DND-41 (cell line): ENCODE data around the gene KCNIP4.
A peak's percentile ranks its signal among the peaks of the same experiment; 100 is the strongest.

Experiments
- ATAC-seq: fragments of 200-7000 bp; cut with Tn5 transposase; 3 replicates; pipeline ENCODE4 v1.9.1; 2021; ENCODE audit warnings: low read depth; ENCODE audit not compliant: insufficient read depth
- DNase-seq: peaks from one replicate; pipeline ENCODE4 v3.0.0-alpha.2; 2020
- H2AFZ ChIP-seq: 2 replicates; pipeline ENCODE4 v1.6.0; 2012; ENCODE audit warnings: low read depth, low read length
- H3K27ac ChIP-seq: 2 replicates; pipeline ENCODE4 v1.5.1; 2012; ENCODE audit warnings: low read length, inconsistent platforms
- H3K27me3 ChIP-seq: fragments of 200-600 bp; sonication (generic); 2 replicates; pipeline ENCODE4 v1.6.0; 2012; ENCODE audit warnings: low read length, mild to moderate bottlenecking, inconsistent platforms; ENCODE audit not compliant: insufficient read depth, poor library complexity
- H3K36me3 ChIP-seq: 2 replicates; pipeline ENCODE4 v1.5.1; 2012; ENCODE audit warnings: low read length, inconsistent platforms; ENCODE audit not compliant: insufficient read depth
- H3K4me1 ChIP-seq: 2 replicates; pipeline ENCODE4 v1.5.1; 2012; ENCODE audit warnings: mild to moderate bottlenecking, low read length; ENCODE audit not compliant: insufficient read depth
- H3K4me2 ChIP-seq: 2 replicates; pipeline ENCODE4 v1.6.0; 2012; ENCODE audit warnings: mild to moderate bottlenecking, moderate library complexity, low read length, inconsistent platforms; ENCODE audit not compliant: insufficient read depth
- H3K4me3 ChIP-seq, 2 experiments: fragments of 200-600 bp in 1 of 2; shearing (Covaris generic) in 1 of 2; 2 replicates each; pipeline ENCODE4 v1.5.1; 2012 to 2016; ENCODE audit warnings: inconsistent platforms in 2 of 2, low read length in 2 of 2, mild to moderate bottlenecking in 2 of 2, low read depth in 1 of 2, moderate library complexity in 1 of 2
- H3K79me2 ChIP-seq: 2 replicates; pipeline ENCODE4 v1.6.0; 2012; ENCODE audit warnings: low read length, inconsistent platforms; ENCODE audit not compliant: insufficient read depth
- H3K9ac ChIP-seq: 2 replicates; pipeline ENCODE4 v1.6.0; 2012; ENCODE audit warnings: low read depth, mild to moderate bottlenecking, inconsistent platforms, low read length, moderate library complexity
- H3K9me3 ChIP-seq: 2 replicates; pipeline ENCODE4 v1.5.1; 2012; ENCODE audit warnings: low read length, moderate library complexity, mild to moderate bottlenecking, inconsistent platforms; ENCODE audit not compliant: insufficient read depth, severe bottlenecking
- H4K20me1 ChIP-seq: 2 replicates; pipeline ENCODE4 v1.6.0; 2012; ENCODE audit warnings: low read length; ENCODE audit not compliant: insufficient read depth
- CTCF ChIP-seq: IDR thresholded peaks from 2 replicates; pipeline ENCODE4 v1.5.1; 2012; ENCODE audit warnings: borderline replicate concordance, low read length, moderate library complexity, mild to moderate bottlenecking; ENCODE audit not compliant: poor library complexity, severe bottlenecking; ENCODE audit errors: extremely low read depth
- EZH2 ChIP-seq: IDR thresholded peaks from 3 replicates; pipeline ENCODE4 v1.6.1; 2012; ENCODE audit warnings: borderline replicate concordance, low read depth, mild to moderate bottlenecking, moderate library complexity, low read length, inconsistent platforms; ENCODE audit not compliant: severe bottlenecking

The KCNIP4 gene

GRCh38 chr4:20684852-20685763 is 1263.5 kb downstream of the KCNIP4 start:
- H3K9me3 ChIP-seq: no peaks in the 10 kb centered on the region
- no peak overlapping the region for H2AFZ ChIP-seq
- no peak for DNase-seq
- TF ChIP-seq CTCF: peak; percentile 62
- TF ChIP-seq EZH2: no peak
- no peaks in the 10 kb centered on the region for H3K4me1 ChIP-seq
- H3K4me2 ChIP-seq: no peak overlapping the region
- H3K79me2 ChIP-seq: no peaks in the 10 kb centered on the region
- no peak overlapping the region for H3K9ac ChIP-seq
- no peaks in the 10 kb centered on the region for H4K20me1 ChIP-seq
- no peak for ATAC-seq
- no peak overlapping the region for H3K27ac ChIP-seq
- no peak overlapping the region for H3K4me3 ChIP-seq
- H3K27me3 ChIP-seq: peaks cover 4% of the 10 kb centered on the region
- no peaks in the 10 kb centered on the region for H3K36me3 ChIP-seq

- Histone ChIP-seq H3K4me1 (no peaks in the 10 kb centered on the region), H3K4me3 (no peak overlapping the region), H3K4me2 (no peak overlapping the region), H3K27me3 (peaks cover 4% of the 10 kb centered on the region), H3K9me3 (no peaks in the 10 kb centered on the region), H2AFZ (no peak overlapping the region), H3K27ac (no peak overlapping the region), H3K9ac (no peak overlapping the region), H3K79me2 (no peaks in the 10 kb centered on the region), H3K36me3 (no peaks in the 10 kb centered on the region), H4K20me1 (no peaks in the 10 kb centered on the region)
- DNase-seq: no peak
- TF ChIP-seq EZH2 (no peak), CTCF (no peak)
- no peak for ATAC-seq
Observed at GRCh38 chr4:20683766-20684165, 1264.8 kb downstream of the KCNIP4 start.

GRCh38 chr4:20682853-20683252 is 1265.7 kb downstream of the KCNIP4 start:
- Histone ChIP-seq H3K27ac (no peak overlapping the region), H3K4me2 (no peak overlapping the region), H2AFZ (no peak overlapping the region), H3K4me1 (no peaks in the 10 kb centered on the region), H3K27me3 (peaks cover 4% of the 10 kb centered on the region), H3K9ac (no peak overlapping the region), H4K20me1 (no peaks in the 10 kb centered on the region), H3K79me2 (no peaks in the 10 kb centered on the region), H3K9me3 (no peaks in the 10 kb centered on the region), H3K36me3 (no peaks in the 10 kb centered on the region), H3K4me3 (no peak overlapping the region)
- TF ChIP-seq EZH2: no peak
- TF ChIP-seq CTCF: no peak
- no peak; the same call in 2 of the 3 replicates for ATAC-seq
- no peak for DNase-seq
